H1 (cell line): ENCODE measurements around the gene NIM1K. TPM values are rescaled to one million over a fixed set of nuclear protein-coding genes. Genes with fewer than 3 reads are reported as not detected.

Source experiments
- polyA plus RNA-seq, 7 experiments: library from polyadenylated mRNA; depleted of rRNA in 3 of 7; stranded (reverse) in 5 of 7; unstranded in 2 of 7; fragments of >200 nt in 5 of 7; fragments of 200-250 nt in 2 of 7; gene quantifications; 1 replicate in 5 of 7; 2 replicates in 1 of 7; 4 replicates in 1 of 7; pipeline versions ENCODE4 v1.2.1 to v1.2.3, GENCODE V29; 2011 to 2013; ENCODE audit warnings: missing spikeins in 2 of 7, mixed read lengths in 2 of 7
- total RNA-seq: library from RNA; stranded (reverse); fragmentation: NEBNext Ultra II Directional; extraction: Animal tissue kit (Norgen Biotek cat#: 25700); gene quantifications from 2 replicates; pipeline ENCODE4 v1.2.1, GENCODE V29; 2021
- TF ChIP-seq, protein P1 (sequence below): fragments of 300-600 bp; sonication (generic); IDR thresholded peaks from 2 replicates; pipeline ENCODE4 v1.7.1; 2012; ENCODE audit warnings: low read length, moderate library complexity, mild to moderate bottlenecking, inconsistent platforms; ENCODE audit not compliant: insufficient replicate concordance

Gene NIM1K
- total and polyA plus RNA-seq, 2 of the 8 experiments (the other 6 are each of a cell fraction or from before 2014, with no cell fraction given) = not detected

- TF ChIP-seq, protein P1, sequence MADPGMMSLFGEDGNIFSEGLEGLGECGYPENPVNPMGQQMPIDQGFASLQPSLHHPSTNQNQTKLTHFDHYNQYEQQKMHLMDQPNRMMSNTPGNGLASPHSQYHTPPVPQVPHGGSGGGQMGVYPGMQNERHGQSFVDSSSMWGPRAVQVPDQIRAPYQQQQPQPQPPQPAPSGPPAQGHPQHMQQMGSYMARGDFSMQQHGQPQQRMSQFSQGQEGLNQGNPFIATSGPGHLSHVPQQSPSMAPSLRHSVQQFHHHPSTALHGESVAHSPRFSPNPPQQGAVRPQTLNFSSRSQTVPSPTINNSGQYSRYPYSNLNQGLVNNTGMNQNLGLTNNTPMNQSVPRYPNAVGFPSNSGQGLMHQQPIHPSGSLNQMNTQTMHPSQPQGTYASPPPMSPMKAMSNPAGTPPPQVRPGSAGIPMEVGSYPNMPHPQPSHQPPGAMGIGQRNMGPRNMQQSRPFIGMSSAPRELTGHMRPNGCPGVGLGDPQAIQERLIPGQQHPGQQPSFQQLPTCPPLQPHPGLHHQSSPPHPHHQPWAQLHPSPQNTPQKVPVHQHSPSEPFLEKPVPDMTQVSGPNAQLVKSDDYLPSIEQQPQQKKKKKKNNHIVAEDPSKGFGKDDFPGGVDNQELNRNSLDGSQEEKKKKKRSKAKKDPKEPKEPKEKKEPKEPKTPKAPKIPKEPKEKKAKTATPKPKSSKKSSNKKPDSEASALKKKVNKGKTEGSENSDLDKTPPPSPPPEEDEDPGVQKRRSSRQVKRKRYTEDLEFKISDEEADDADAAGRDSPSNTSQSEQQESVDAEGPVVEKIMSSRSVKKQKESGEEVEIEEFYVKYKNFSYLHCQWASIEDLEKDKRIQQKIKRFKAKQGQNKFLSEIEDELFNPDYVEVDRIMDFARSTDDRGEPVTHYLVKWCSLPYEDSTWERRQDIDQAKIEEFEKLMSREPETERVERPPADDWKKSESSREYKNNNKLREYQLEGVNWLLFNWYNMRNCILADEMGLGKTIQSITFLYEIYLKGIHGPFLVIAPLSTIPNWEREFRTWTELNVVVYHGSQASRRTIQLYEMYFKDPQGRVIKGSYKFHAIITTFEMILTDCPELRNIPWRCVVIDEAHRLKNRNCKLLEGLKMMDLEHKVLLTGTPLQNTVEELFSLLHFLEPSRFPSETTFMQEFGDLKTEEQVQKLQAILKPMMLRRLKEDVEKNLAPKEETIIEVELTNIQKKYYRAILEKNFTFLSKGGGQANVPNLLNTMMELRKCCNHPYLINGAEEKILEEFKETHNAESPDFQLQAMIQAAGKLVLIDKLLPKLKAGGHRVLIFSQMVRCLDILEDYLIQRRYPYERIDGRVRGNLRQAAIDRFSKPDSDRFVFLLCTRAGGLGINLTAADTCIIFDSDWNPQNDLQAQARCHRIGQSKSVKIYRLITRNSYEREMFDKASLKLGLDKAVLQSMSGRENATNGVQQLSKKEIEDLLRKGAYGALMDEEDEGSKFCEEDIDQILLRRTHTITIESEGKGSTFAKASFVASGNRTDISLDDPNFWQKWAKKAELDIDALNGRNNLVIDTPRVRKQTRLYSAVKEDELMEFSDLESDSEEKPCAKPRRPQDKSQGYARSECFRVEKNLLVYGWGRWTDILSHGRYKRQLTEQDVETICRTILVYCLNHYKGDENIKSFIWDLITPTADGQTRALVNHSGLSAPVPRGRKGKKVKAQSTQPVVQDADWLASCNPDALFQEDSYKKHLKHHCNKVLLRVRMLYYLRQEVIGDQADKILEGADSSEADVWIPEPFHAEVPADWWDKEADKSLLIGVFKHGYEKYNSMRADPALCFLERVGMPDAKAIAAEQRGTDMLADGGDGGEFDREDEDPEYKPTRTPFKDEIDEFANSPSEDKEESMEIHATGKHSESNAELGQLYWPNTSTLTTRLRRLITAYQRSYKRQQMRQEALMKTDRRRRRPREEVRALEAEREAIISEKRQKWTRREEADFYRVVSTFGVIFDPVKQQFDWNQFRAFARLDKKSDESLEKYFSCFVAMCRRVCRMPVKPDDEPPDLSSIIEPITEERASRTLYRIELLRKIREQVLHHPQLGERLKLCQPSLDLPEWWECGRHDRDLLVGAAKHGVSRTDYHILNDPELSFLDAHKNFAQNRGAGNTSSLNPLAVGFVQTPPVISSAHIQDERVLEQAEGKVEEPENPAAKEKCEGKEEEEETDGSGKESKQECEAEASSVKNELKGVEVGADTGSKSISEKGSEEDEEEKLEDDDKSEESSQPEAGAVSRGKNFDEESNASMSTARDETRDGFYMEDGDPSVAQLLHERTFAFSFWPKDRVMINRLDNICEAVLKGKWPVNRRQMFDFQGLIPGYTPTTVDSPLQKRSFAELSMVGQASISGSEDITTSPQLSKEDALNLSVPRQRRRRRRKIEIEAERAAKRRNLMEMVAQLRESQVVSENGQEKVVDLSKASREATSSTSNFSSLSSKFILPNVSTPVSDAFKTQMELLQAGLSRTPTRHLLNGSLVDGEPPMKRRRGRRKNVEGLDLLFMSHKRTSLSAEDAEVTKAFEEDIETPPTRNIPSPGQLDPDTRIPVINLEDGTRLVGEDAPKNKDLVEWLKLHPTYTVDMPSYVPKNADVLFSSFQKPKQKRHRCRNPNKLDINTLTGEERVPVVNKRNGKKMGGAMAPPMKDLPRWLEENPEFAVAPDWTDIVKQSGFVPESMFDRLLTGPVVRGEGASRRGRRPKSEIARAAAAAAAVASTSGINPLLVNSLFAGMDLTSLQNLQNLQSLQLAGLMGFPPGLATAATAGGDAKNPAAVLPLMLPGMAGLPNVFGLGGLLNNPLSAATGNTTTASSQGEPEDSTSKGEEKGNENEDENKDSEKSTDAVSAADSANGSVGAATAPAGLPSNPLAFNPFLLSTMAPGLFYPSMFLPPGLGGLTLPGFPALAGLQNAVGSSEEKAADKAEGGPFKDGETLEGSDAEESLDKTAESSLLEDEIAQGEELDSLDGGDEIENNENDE = no peak
Observed at GRCh38 chr5:43179836-43180235, 12.2 kb upstream of the NIM1K start (continued).
